H9 (cell line): Measurements from ENCODE around the gene RAPSN. TPM values are rescaled to one million over a fixed set of nuclear protein-coding genes. Genes with fewer than 3 reads are reported as not detected.

Experiments used
- DNase-seq: peaks from one replicate; pipeline ENCODE4 v3.0.0-alpha.2; 2017
- H2AFZ ChIP-seq: one replicate; pipeline ENCODE4 v1.6.1; 2013; ENCODE audit warnings: mild to moderate bottlenecking, low read length, control low read depth, moderate library complexity
- H2AK5ac ChIP-seq: 2 replicates; pipeline ENCODE4 v1.6.1; 2013; ENCODE audit warnings: low read length, control low read depth, mixed read lengths; ENCODE audit not compliant: insufficient read length
- H2BK120ac ChIP-seq: one replicate; pipeline ENCODE4 v1.6.1; 2013; ENCODE audit warnings: low read depth, mild to moderate bottlenecking, low read length, control low read depth, inconsistent platforms; ENCODE audit not compliant: poor library complexity, severe bottlenecking
- H2BK12ac ChIP-seq: 2 replicates; pipeline ENCODE4 v1.6.1; 2013; ENCODE audit warnings: low read length, control low read depth, mixed read lengths, low read depth; ENCODE audit not compliant: insufficient read length
- H2BK15ac ChIP-seq: 2 replicates; pipeline ENCODE4 v1.6.1; 2013; ENCODE audit warnings: low read depth, low read length, control low read depth
- H2BK20ac ChIP-seq: one replicate; pipeline ENCODE4 v1.6.1; 2013; ENCODE audit warnings: low read depth, mild to moderate bottlenecking, low read length, control low read depth, inconsistent platforms; ENCODE audit not compliant: poor library complexity, severe bottlenecking
- H2BK5ac ChIP-seq: 2 replicates; pipeline ENCODE4 v1.6.1; 2013; ENCODE audit warnings: low read length, control low read depth, mixed read lengths; ENCODE audit not compliant: insufficient read length
- H3K14ac ChIP-seq: 2 replicates; pipeline ENCODE4 v1.6.1; 2013; ENCODE audit warnings: low read length, control low read depth; ENCODE audit not compliant: insufficient read depth
- H3K18ac ChIP-seq: 2 replicates; pipeline ENCODE4 v1.6.1; 2013; ENCODE audit warnings: low read depth, mild to moderate bottlenecking, mixed read lengths, low read length, control low read depth; ENCODE audit not compliant: insufficient read length
- H3K23ac ChIP-seq: 2 replicates; pipeline ENCODE4 v1.6.1; 2013; ENCODE audit warnings: low read length, control low read depth, mixed read lengths, low read depth; ENCODE audit not compliant: insufficient read length
- H3K23me2 ChIP-seq: 2 replicates; pipeline ENCODE4 v1.6.1; 2013; ENCODE audit warnings: low read depth, mild to moderate bottlenecking, mixed read lengths, low read length, control low read depth; ENCODE audit not compliant: insufficient read length, poor library complexity, severe bottlenecking
- H3K27ac ChIP-seq: 2 replicates; pipeline ENCODE4 v1.5.1; 2013; ENCODE audit warnings: low read length, control low read depth, mixed read lengths, low read depth; ENCODE audit not compliant: insufficient read length
- H3K27me3 ChIP-seq: 2 replicates; pipeline ENCODE4 v1.6.1; 2013; ENCODE audit warnings: low read length, control low read depth, inconsistent platforms; ENCODE audit not compliant: insufficient read depth
- H3K4ac ChIP-seq: 2 replicates; pipeline ENCODE4 v1.6.1; 2013; ENCODE audit warnings: low read depth, mild to moderate bottlenecking, control low read depth, inconsistent platforms, low read length, moderate library complexity
- H3K4me1 ChIP-seq: 2 replicates; pipeline ENCODE4 v1.6.1; 2013; ENCODE audit warnings: low read length, control low read depth, inconsistent platforms; ENCODE audit not compliant: insufficient read depth
- H3K4me2 ChIP-seq: 2 replicates; pipeline ENCODE4 v1.6.1; 2013; ENCODE audit warnings: low read length, control low read depth, mixed read lengths; ENCODE audit not compliant: insufficient read length, insufficient read depth
- H3K56ac ChIP-seq: 2 replicates; pipeline ENCODE4 v1.6.1; 2013; ENCODE audit warnings: low read depth, mild to moderate bottlenecking, mixed read lengths, low read length, control low read depth; ENCODE audit not compliant: insufficient read length
- H3K79me1 ChIP-seq: 2 replicates; pipeline ENCODE4 v1.6.1; 2013; ENCODE audit warnings: low read depth, mild to moderate bottlenecking, moderate library complexity, low read length, control low read depth, inconsistent platforms; ENCODE audit not compliant: insufficient read depth, poor library complexity, severe bottlenecking
- H3K79me2 ChIP-seq: 2 replicates; pipeline ENCODE4 v1.6.1; 2013; ENCODE audit warnings: low read length, control low read depth, inconsistent platforms; ENCODE audit not compliant: insufficient read depth
- H3K9ac ChIP-seq: 2 replicates; pipeline ENCODE4 v1.6.1; 2013; ENCODE audit warnings: low read length, control low read depth, mixed read lengths; ENCODE audit not compliant: insufficient read length; ENCODE audit errors: extremely low read depth
- H3K9me3 ChIP-seq: one replicate; pipeline ENCODE4 v1.6.1; 2013; ENCODE audit warnings: low read depth, low read length, inconsistent platforms; ENCODE audit not compliant: control insufficient read depth
- H3T11ph ChIP-seq: one replicate; pipeline ENCODE4 v1.6.1; 2013; ENCODE audit warnings: mild to moderate bottlenecking, low read length, control low read depth, inconsistent platforms
- H4K20me1 ChIP-seq: one replicate; pipeline ENCODE4 v1.6.1; 2013; ENCODE audit not compliant: control insufficient read depth, insufficient read length, insufficient read depth
- H4K5ac ChIP-seq: 2 replicates; pipeline ENCODE4 v1.6.1; 2013; ENCODE audit warnings: low read depth, mild to moderate bottlenecking, mixed read lengths, low read length, control low read depth; ENCODE audit not compliant: insufficient read length
- H4K8ac ChIP-seq: replicated peaks from 2 replicates; pipeline ENCODE4 v1.6.1; 2013; ENCODE audit warnings: low read length, control low read depth, mixed read lengths, low read depth; ENCODE audit not compliant: insufficient read length
- H4K91ac ChIP-seq: 2 replicates; pipeline ENCODE4 v1.6.1; 2013; ENCODE audit warnings: low read depth, mild to moderate bottlenecking, moderate library complexity, mixed read lengths, low read length, control low read depth; ENCODE audit not compliant: insufficient read length
- H3K27ac Mint-ChIP-seq, 3 experiments: 2 replicates in 2 of 3; 3 replicates in 1 of 3; pipeline ENCODE4 v1.8.0; 2020 to 2021; ENCODE audit warnings: mixed read lengths in 3 of 3, mild to moderate bottlenecking in 1 of 3, moderate library complexity in 1 of 3
- H3K27me3 Mint-ChIP-seq: 2 replicates; pipeline ENCODE4 v1.8.0; 2021; ENCODE audit warnings: low read depth, mild to moderate bottlenecking, moderate library complexity, mixed read lengths
- H3K36me3 Mint-ChIP-seq, 3 experiments: 2 replicates in 2 of 3; 3 replicates in 1 of 3; pipeline ENCODE4 v1.8.0; 2020 to 2021; ENCODE audit warnings: low read depth in 3 of 3, mixed read lengths in 3 of 3; ENCODE audit not compliant: insufficient read depth in 1 of 3
- H3K4me1 Mint-ChIP-seq, 2 experiments: 2 replicates each; pipeline ENCODE4 v1.8.0; 2020; ENCODE audit warnings: mixed read lengths in 2 of 2
- H3K4me3 Mint-ChIP-seq, 2 experiments: 2 replicates in 1 of 2; 3 replicates in 1 of 2; pipeline ENCODE4 v1.8.0; 2020 to 2021; ENCODE audit warnings: mild to moderate bottlenecking in 2 of 2, mixed read lengths in 2 of 2, moderate library complexity in 1 of 2
- H3K9me3 Mint-ChIP-seq, 2 experiments: 2 replicates in 1 of 2; 3 replicates in 1 of 2; pipeline ENCODE4 v1.8.0; 2020; ENCODE audit warnings: mild to moderate bottlenecking in 2 of 2, mixed read lengths in 2 of 2, moderate library complexity in 1 of 2
- WGBS: extraction: QIAGEN DNeasy Blood & Tissue Kit; methylation state at CpG from one replicate; pipeline ENCODE4 v1.1.7; 2013; ENCODE audit warnings: missing lambda C conversion rate, low lambda C conversion rate, mixed read lengths; ENCODE audit not compliant: insufficient read length; ENCODE audit errors: extremely low coverage; 5-methylcytosine and 5-hydroxymethylcytosine counted together
- total RNA-seq: library from RNA; stranded (reverse); gene quantifications from 2 replicates; pipeline ENCODE4 v1.2.1, GENCODE V29; 2021
- TF ChIP-seq, protein P1 (sequence below): fragments of 200-600 bp; sonication (generic); conservative IDR thresholded peaks from 3 replicates; pipeline ENCODE4 v1.8.0; 2021; ENCODE audit warnings: antibody characterized with exemption, mild to moderate bottlenecking

RAPSN gene
- total RNA-seq, 1 experiment from 2014 or later, result 0.48 TPM

DNA sequence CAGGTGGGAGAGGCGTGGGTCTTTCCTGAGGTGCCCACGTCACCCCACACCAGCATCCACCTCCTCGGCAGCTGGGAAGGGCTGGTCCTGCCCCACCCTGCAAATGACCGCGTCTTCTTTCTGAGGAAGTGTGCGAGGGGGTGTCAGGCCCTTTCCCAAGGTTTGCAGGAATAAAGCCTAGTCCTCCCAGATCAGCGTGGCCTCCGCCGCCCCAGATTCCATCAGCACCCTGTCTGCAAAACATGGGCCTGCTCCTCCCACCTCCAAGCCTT lies 55.0 kb downstream of the RAPSN start:
- H2BK12ac ChIP-seq, result no peak overlapping the region
- H4K5ac ChIP-seq, result no peak overlapping the region
- no peak overlapping the region for H2BK20ac ChIP-seq
- H3K23me2 ChIP-seq, result no peaks in the 10 kb centered on the region
- TF ChIP-seq, protein P1, sequence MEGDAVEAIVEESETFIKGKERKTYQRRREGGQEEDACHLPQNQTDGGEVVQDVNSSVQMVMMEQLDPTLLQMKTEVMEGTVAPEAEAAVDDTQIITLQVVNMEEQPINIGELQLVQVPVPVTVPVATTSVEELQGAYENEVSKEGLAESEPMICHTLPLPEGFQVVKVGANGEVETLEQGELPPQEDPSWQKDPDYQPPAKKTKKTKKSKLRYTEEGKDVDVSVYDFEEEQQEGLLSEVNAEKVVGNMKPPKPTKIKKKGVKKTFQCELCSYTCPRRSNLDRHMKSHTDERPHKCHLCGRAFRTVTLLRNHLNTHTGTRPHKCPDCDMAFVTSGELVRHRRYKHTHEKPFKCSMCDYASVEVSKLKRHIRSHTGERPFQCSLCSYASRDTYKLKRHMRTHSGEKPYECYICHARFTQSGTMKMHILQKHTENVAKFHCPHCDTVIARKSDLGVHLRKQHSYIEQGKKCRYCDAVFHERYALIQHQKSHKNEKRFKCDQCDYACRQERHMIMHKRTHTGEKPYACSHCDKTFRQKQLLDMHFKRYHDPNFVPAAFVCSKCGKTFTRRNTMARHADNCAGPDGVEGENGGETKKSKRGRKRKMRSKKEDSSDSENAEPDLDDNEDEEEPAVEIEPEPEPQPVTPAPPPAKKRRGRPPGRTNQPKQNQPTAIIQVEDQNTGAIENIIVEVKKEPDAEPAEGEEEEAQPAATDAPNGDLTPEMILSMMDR, result no peak
- Mint-ChIP-seq H3K9me3 (no peaks in the 10 kb centered on the region; a peak in 1 of 5 replicates), H3K27ac (peak overlapping the region in 2 of 3 experiments; percentile 55 to 87; a peak in 3 of 7 replicates), H3K36me3 (no peaks in the 10 kb centered on the region), H3K27me3 (no peaks in the 10 kb centered on the region; the same call in 1 of the 2 replicates), H3K4me3 (no peak overlapping the region; a peak in 1 of 5 replicates), H3K4me1 (peaks cover 9 to 12% of the 10 kb centered on the region in 2 experiments)
- H2BK120ac ChIP-seq, result no peak overlapping the region
- no peak overlapping the region for H4K8ac ChIP-seq
- WGBS, result no CpG with 5 or more reads among the region's 9 CpGs
- H2BK15ac ChIP-seq, result no peak overlapping the region
- H3K4me2 ChIP-seq, result no peak overlapping the region
- no peak overlapping the region for H3K9ac ChIP-seq
- DNase-seq, result peak; percentile 24
- H3K14ac ChIP-seq, result no peak overlapping the region
- H3K23ac ChIP-seq, result no peak overlapping the region
- H3K27me3 ChIP-seq, result no peaks in the 10 kb centered on the region
- H3K27ac ChIP-seq, result no peak overlapping the region
- no peak overlapping the region for H4K91ac ChIP-seq
- H3T11ph ChIP-seq, result no peak overlapping the region
- no peaks in the 10 kb centered on the region for H3K79me2 ChIP-seq
- no peak overlapping the region for H2AK5ac ChIP-seq
- H3K4me1 ChIP-seq, result no peaks in the 10 kb centered on the region
- no peak overlapping the region for H2AFZ ChIP-seq
- no peak overlapping the region for H3K56ac ChIP-seq
- H3K4ac ChIP-seq, result no peak overlapping the region
- no peak overlapping the region for H2BK5ac ChIP-seq
- H3K18ac ChIP-seq, result no peak overlapping the region
- no peaks in the 10 kb centered on the region for H3K9me3 ChIP-seq
- H4K20me1 ChIP-seq, result no peaks in the 10 kb centered on the region
- H3K79me1 ChIP-seq, result no peaks in the 10 kb centered on the region
